ENCODE data around the gene EVI5.
"Not testable (repeated sequence)": the region's sequence is repeated elsewhere in the genome, so short reads cannot be mapped to it uniquely, and the experiment has no call there.

The EVI5 gene

GRCh38 chr1:92749024-92749634 lies 35.8 kb downstream of the EVI5 start:
- peak in 16 of 51 donors; percentile 2 to 59 (median 32) for DNase-seq

DNA sequence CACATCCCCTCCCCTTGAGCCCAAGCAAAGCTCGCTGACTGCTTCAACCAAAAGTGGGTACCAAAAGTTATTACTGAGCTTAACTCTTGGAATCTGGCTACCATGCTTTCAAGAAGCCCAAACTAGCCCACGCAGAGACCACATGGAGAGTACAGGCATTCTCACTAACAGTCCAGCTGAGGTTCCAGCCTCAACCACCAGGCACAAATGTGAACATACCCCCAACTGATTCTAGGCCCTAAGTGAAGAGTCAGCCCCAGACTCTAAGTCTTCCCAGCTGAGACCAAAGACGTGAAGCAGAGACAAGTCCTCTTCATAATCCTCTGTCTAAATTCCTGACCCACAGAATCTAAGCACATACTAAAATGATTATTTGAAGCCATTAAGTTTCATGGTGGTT lies 36.8 kb downstream of the EVI5 start:
- DNase-seq: no peak

- DNase-seq: no peak
Measured at GRCh38 chr1:92747735-92748134, 37.2 kb downstream of the EVI5 start.

DNA sequence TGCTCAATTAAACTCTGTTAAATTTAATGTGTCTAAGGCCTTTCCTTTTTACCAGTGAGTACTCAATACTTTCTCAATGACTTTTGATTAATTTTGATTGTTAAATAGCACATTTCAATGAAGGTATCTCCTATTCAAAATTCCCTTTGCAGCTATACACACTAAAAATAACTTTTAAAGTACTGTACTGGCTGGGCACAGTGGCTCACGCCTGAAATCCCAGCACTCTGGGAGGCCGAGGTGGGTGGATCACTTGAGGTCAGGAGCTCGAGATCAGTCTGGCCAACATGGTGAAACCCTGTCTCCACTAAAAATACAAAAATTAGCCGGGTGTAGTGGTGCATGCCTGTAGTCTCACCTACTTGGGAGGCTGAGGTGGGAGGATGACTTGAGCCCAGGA lies 38.7 kb downstream of the EVI5 start:
- DNase-seq: not testable (repeated sequence)

GRCh38 chr1:92743221-92743620 lies 41.7 kb downstream of the EVI5 start:
- DNase-seq: no peak

DNA sequence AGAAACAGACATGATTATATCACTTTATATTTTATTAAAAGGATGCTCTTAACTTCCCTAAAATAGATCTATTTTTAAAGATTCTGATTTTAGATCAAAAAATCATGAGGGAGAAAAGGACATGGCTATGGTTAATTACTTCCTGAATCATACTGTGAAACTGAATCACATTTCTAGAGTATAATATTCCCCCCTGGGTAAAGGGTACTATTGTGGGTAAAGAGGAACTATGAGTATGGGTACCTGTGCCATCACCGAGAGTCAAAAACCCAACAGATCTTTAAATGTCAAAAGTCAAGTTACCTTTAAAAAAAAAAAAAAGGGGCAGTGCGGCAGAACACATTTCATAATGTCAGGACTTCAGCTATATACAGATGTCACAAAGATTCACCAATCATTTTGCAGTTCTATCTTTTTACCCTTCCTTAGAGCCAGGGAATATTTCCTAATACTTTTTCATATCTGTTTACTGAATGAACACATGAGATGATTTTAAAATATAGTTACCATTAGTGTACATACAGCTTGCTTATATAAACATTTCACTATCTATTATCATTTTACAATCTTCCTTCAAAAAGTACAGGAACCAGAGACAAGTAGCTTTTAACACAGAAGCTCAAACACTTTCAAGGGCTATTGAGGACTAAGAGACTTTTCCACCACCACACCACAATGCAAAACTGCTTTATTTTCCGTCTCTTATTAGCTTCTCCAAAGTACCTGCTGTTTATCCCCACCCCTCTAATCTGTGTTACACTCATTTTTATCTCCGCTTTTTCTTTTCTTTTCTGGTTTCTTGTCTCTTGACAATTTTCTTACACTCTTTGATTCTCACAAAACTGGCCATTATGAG lies 45.0 kb downstream of the EVI5 start:
- no peak for DNase-seq

DNA sequence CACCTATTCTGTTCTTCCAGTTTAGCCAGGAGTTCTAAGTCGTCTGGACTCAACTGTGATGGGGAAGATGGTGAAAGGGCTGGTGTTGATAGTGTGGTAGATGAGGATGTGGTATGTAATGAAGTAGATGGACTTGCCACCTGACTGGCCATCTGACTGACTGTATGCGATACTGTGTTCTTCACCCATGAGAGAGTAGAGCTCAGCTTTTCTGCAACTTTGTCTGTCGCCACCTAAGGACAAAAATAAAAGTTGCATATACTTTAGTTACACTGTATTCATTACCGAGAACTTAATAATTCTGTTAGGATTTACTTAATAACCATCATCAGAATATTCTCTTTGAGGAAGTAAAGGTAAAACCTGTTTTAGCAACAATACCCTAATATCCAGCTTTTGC lies 48.5 kb downstream of the EVI5 start:
- no peak for DNase-seq

DNA sequence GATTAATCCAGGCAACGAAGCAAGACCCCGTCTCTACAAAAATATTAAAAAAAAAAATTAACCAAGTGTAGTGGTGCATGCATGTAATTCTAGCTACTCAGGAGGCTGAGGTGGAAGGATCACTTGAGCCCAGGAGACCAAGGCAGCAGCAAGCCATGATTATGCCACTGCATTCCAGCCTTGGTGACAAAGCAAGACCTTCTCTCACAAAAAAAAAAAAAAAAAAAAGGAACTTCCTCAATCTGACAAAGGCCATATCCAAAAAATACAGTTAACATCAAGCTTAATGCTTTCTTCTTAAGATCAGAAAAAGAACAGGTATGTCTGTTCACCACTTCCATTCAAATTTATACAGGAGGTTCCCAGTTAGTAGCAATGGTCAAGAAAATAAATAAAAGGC lies 54.4 kb downstream of the EVI5 start:
- DNase-seq: no peak

- DNase-seq: no peak
Measured at GRCh38 chr1:92728697-92729096, 56.2 kb downstream of the EVI5 start.

- not testable (repeated sequence) for DNase-seq
Measured at GRCh38 chr1:92723713-92724112, 61.2 kb downstream of the EVI5 start.

DNA sequence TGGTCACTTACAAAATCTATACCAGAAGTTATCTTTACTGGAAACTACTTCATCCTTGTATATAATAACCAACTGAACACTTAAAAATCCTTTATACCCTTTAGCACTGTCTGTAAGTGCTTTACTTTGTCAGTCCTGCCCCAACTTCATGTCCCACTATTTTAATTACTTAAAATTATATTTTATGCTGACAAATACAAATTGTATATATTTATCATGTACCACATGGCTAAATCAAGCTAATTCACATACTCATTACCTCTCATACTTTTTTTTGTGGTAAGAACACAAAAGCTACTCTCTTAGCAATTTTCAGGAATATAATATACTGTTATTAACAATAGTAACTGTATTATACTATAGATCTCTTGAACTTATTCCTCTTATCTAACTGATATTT lies 63.0 kb downstream of the EVI5 start:
- DNase-seq: no peak

- DNase-seq: not testable (repeated sequence)
Measured at GRCh38 chr1:92721157-92721556, 63.8 kb downstream of the EVI5 start.

DNA sequence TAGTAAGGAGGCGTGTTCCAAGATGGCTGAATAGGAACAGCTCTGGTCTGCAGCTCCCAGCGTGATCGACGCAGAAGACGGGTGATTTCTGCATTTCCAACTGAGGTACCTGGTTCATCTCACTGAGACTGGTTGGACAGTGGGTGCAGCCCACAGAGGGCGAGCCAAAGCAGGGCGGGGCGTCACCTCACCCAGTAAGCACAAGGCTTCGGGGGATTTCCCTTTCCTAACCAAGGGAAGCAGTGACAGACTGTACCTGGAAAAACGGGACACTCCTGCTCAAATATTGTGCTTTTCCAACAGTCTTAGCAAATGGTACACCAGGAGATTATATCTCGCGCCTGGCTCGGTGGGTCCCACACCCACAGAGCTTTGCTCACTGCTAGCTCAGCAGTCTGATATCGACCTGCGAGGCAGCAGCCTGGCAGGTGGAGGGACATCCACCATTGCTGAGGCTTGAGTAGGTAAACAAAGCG lies 69.4 kb downstream of the EVI5 start:
- not testable (repeated sequence) for DNase-seq

- no peak for DNase-seq
Measured at GRCh38 chr1:92713939-92714338, 71.0 kb downstream of the EVI5 start.

DNA sequence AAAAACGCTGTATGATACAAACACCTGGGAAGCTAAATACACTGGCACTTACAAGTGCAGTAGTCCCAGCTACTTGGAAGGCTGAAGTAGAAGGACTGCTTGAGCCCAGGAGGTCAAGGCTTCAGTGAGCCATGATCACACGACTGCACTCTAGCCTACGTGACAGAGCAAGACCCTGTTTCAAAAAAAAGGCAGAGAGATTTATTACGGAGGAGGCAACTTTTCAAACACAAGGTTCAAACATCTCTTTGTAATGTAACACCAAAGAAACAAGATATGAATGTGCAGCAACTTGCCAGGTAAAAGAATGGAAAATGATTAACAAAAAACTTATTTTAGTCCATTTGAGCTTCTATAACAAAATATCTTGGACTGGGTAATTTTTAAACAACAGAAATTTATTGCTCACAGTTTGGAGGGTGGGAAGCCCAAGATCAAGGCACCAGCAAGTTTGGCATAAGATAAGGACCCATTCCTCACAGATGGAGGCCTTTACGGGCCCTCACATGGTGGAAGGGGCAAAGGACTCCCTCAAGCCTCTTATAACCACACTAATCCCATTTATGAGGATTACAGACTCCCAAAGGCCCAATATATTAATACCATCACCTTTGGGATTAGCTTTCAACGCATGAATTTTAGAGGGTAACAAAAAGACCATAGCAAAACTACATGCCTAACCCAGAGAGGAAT lies 73.3 kb downstream of the EVI5 start:
- no peak for DNase-seq

DNA sequence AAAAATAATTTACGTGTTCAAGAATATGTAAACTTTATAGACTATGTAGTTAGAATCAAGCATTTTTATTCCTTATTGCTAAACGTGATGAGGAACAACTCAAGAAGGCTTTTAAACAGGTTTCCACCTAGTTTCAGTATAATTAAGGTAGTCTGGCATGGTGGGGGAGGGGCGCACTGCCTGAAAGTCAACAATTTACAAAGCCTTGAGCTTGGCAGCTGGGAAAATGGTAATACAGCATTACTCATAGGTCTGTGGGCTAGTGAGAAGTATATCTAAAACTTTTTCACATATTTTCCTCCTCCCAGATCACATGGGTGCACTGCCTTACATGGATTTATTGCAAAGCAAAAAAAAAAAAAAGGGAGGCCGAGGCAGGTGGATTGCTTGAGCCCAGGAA lies 75.2 kb downstream of the EVI5 start:
- DNase-seq: no peak

- DNase-seq: no peak
Measured at GRCh38 chr1:92708368-92708950, 76.4 kb downstream of the EVI5 start.

GRCh38 chr1:92707709-92708108 lies 77.2 kb downstream of the EVI5 start:
- DNase-seq: no peak

DNA sequence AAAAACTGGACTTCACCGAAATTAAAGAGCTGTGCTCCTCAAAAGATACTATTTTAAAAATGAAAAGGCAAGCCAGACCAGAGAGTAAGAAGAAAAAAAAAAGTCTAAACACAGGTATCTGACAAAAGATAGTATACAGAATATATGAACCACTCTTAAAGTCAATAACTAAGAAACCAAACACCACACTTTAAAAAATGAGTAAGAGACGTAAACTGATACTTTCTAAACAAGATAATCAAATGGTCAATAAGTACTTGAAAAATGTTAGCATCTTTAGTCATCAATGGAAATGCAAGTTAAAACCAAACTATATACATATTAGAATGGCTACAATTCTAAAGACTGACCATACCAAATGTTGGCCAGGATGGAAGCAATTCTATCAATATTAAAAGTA lies 77.6 kb downstream of the EVI5 start:
- no peak for DNase-seq

- DNase-seq: no peak
Measured at GRCh38 chr1:92705446-92705845, 79.5 kb downstream of the EVI5 start.

DNA sequence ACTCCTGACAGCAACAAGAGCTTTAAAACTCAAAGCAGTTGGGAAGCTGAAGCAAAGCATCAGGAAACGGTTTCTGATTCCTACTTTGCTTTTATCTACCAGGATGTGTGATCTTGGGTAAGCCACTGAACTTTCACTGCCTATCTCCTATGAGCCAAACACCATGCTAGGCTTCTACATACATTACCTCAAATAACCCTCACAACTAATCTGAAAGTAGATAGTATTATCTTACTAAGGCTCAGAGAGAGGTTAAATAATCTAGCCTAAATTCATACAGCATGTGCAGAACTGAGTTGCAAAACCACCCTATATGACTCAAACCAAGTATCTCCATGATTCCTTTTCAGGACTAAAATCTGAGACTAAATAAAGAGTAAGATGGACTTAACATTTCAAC lies 83.8 kb downstream of the EVI5 start:
- no peak for DNase-seq

- no peak for DNase-seq
Measured at GRCh38 chr1:92698932-92699331, 86.0 kb downstream of the EVI5 start.
